ENCODE measurements around the gene ITGA8.

Gene ITGA8

GRCh38 chr10:15486404-15486803 lies 233.3 kb downstream of the ITGA8 start:
- Mint-ChIP-seq H3K4me3 (no peak overlapping the region), H3K9me3 (peaks cover 15% of the 10 kb centered on the region), H3K36me3 (ENCODE audit: low read depth) (peaks cover 9% of the 10 kb centered on the region), H3K27me3 (ENCODE audit: low read depth, poor library complexity) (peaks cover 11% of the 10 kb centered on the region), H3K27ac (no peak overlapping the region), H3K4me1 (peaks cover 52% of the 10 kb centered on the region)
- no peak for TF ChIP-seq CTCF (IDR thresholded peaks at IDR 0.05)
- no peak for DNase-seq

- Mint-ChIP-seq H3K4me1 (peaks cover 50% of the 10 kb centered on the region), H3K36me3 (ENCODE audit: low read depth) (peaks cover 14% of the 10 kb centered on the region), H3K4me3 (no peak overlapping the region), H3K9me3 (peaks cover 17% of the 10 kb centered on the region), H3K27me3 (ENCODE audit: low read depth, poor library complexity) (peaks cover 11% of the 10 kb centered on the region), H3K27ac (no peak overlapping the region)
- DNase-seq, result no peak
- no peak for TF ChIP-seq CTCF (IDR thresholded peaks at IDR 0.05)
Observed at GRCh38 chr10:15485684-15486316, 233.9 kb downstream of the ITGA8 start.

DNA sequence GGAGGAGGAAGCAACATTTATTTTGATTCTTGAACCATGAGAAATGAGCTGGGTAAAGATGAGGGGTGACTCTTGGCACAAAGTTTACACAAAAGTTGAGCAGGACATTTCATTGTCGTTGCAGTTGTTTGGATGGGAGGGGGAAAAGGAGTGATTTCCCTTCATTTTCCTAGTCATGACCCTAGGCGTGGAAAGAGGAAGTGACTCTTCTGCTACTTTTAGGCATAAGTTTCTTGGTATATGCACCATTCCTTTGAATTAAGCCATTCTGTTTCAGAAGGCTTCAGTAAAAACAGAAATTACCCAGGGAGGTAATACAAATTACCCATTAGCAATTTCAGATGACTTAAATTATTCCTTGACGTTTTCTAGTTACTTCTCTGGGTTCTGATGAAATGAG lies 234.7 kb downstream of the ITGA8 start:
- peaks cover 16% of the 10 kb centered on the region for H3K9me3 Mint-ChIP-seq
- no peak for TF ChIP-seq CTCF (IDR thresholded peaks at IDR 0.05)
- H3K4me1 Mint-ChIP-seq, result peaks cover 53% of the 10 kb centered on the region
- DNase-seq, result no peak
- peaks cover 14% of the 10 kb centered on the region for H3K36me3 Mint-ChIP-seq (ENCODE audit: low read depth)
- H3K27me3 Mint-ChIP-seq (ENCODE audit: low read depth, poor library complexity), result peaks cover 8% of the 10 kb centered on the region
- no peak overlapping the region for H3K4me3 Mint-ChIP-seq
- H3K27ac Mint-ChIP-seq, result peak overlapping the region; percentile 23

DNA sequence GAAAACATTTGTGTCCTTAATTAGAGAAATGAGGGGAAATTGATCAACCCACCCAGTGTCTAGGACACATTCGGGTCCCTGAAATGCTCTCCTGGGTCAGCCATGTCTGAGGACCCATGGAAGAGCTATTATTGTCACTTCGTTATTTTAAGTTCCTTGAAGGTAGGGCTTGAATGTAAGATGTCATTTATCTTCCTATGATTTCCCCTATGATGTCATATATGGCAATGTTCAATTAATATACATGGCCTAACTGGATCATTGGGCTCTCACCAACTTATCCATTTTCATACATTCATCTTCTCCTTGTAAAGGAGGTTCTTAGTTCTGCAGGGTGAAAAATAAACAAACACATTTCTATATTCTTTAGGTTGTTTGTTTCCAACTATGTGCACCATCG lies 235.6 kb downstream of the ITGA8 start:
- Mint-ChIP-seq H3K27me3 (ENCODE audit: low read depth, poor library complexity) (peaks cover 7% of the 10 kb centered on the region), H3K9me3 (peaks cover 16% of the 10 kb centered on the region), H3K36me3 (ENCODE audit: low read depth) (peaks cover 14% of the 10 kb centered on the region), H3K4me1 (peaks cover 58% of the 10 kb centered on the region), H3K27ac (no peak overlapping the region), H3K4me3 (no peak overlapping the region)
- no peak for DNase-seq
- TF ChIP-seq CTCF (IDR thresholded peaks at IDR 0.05), result no peak

GRCh38 chr10:15483215-15484075 lies 236.3 kb downstream of the ITGA8 start:
- Mint-ChIP-seq H3K36me3 (ENCODE audit: low read depth) (peaks cover 14% of the 10 kb centered on the region), H3K4me3 (no peak overlapping the region), H3K27me3 (ENCODE audit: low read depth, poor library complexity) (peaks cover 7% of the 10 kb centered on the region), H3K9me3 (peaks cover 16% of the 10 kb centered on the region), H3K4me1 (peaks cover 56% of the 10 kb centered on the region), H3K27ac (peak overlapping the region; percentile 28)
- no peak for TF ChIP-seq CTCF (IDR thresholded peaks at IDR 0.05)
- no peak for DNase-seq
